Vagina (tissue), 2 donors: ENCODE measurements around the gene RAP1GDS1. TPM values are rescaled to one million over a fixed set of nuclear protein-coding genes. Genes with fewer than 3 reads are reported as not detected.

Experiments
- DNase-seq, 2 donors: peaks; one replicate each; pipeline ENCODE4 v3.0.0-alpha.2; 2017; ENCODE audit errors: extremely low spot score in 2 of 2
- H3K27ac ChIP-seq: fragments of 200-600 bp; sonication (generic); one replicate; pipeline ENCODE4 v1.5.1; 2019
- H3K27me3 ChIP-seq: fragments of 200-600 bp; sonication (generic); one replicate; pipeline ENCODE4 v1.5.1; 2019
- H3K36me3 ChIP-seq, 2 donors: fragments of 200-600 bp; sonication (generic); one replicate each; pipeline ENCODE4 v1.5.1; 2017 to 2019
- H3K4me1 ChIP-seq: fragments of 200-600 bp; sonication (generic); one replicate; pipeline ENCODE4 v1.5.1; 2019
- H3K4me3 ChIP-seq, 2 donors: fragments of 200-600 bp; sonication (generic); 1 replicate in 1 of 2; 2 replicates in 1 of 2; pipeline ENCODE4 v1.5.1; 2016 to 2019
- H3K9me3 ChIP-seq: fragments of 200-600 bp; sonication (generic); one replicate; pipeline ENCODE4 v1.5.1; 2019
- POLR2A ChIP-seq, 2 donors: fragments of 450-650 bp; IDR thresholded peaks; one replicate each; pipeline ENCODE4 v1.6.1; 2017; ENCODE audit warnings: antibody characterized with exemption in 2 of 2, mild to moderate bottlenecking in 2 of 2, moderate library complexity in 2 of 2
- POLR2AphosphoS5 ChIP-seq, 2 donors: sonication (generic); formaldehyde crosslinking; IDR thresholded peaks; one replicate each; pipeline ENCODE4 v1.9.0; 2017; ENCODE audit warnings: antibody characterized with exemption in 2 of 2, mild to moderate bottlenecking in 2 of 2, low read depth in 1 of 2; ENCODE audit not compliant: insufficient read depth in 1 of 2
- intact Hi-C: fragments of 100-400 bp; cut with DNase I; formaldehyde crosslinking; loops from one replicate; pipeline ENCODE4 v1.15.1; 2023
- total RNA-seq: library from RNA; depleted of rRNA; stranded (reverse); fragments of >200 nt; gene quantifications from one replicate; pipeline ENCODE4 v1.2.3, GENCODE V29; 2016
- TF ChIP-seq, protein P1 (sequence below), 3 experiments: fragments of 450-650 bp in 2 of 3; fragments of 200-600 bp in 1 of 3; sonication (generic) in 1 of 3; IDR thresholded peaks; one replicate each; pipeline ENCODE4 v1.5.1; 2017 to 2019; ENCODE audit warnings: antibody characterized with exemption in 3 of 3, mild to moderate bottlenecking in 2 of 3, moderate library complexity in 2 of 3

RAP1GDS1 gene
- total RNA-seq, 1 donor from 2014 or later = 16.0 TPM

DNA sequence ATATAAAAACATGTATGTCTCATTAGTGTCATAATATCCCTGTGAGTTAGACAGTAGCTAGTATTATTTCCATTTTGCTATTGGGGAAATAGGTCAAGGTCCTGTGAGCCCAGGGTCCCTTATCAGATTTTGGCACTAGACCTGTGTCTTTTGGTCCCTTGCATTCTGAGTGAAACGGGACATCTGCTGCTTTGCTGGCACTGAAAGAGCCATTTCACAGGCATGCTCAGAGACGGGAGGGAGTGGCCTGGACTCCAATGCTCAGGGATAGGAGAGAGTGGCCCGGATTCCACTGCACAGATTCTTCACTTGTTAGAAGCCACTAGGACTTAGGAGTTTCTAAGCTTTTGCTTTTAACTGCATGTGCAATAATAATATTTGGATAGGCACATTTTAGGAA is 220.0 kb downstream of the RAP1GDS1 start:
- Histone ChIP-seq H3K4me3 (no peak overlapping the region), H3K27ac (no peak overlapping the region), H3K27me3 (no peaks in the 10 kb centered on the region), H3K4me1 (peaks cover 13% of the 10 kb centered on the region), H3K36me3 (no peaks in the 10 kb centered on the region), H3K9me3 (no peaks in the 10 kb centered on the region)
- intact Hi-C loops = no loop called here
- TF ChIP-seq, protein P1, sequence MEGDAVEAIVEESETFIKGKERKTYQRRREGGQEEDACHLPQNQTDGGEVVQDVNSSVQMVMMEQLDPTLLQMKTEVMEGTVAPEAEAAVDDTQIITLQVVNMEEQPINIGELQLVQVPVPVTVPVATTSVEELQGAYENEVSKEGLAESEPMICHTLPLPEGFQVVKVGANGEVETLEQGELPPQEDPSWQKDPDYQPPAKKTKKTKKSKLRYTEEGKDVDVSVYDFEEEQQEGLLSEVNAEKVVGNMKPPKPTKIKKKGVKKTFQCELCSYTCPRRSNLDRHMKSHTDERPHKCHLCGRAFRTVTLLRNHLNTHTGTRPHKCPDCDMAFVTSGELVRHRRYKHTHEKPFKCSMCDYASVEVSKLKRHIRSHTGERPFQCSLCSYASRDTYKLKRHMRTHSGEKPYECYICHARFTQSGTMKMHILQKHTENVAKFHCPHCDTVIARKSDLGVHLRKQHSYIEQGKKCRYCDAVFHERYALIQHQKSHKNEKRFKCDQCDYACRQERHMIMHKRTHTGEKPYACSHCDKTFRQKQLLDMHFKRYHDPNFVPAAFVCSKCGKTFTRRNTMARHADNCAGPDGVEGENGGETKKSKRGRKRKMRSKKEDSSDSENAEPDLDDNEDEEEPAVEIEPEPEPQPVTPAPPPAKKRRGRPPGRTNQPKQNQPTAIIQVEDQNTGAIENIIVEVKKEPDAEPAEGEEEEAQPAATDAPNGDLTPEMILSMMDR (IDR thresholded peaks at IDR 0.05) = no peak
- TF ChIP-seq POLR2A (IDR thresholded peaks at IDR 0.05) (no peak), POLR2AphosphoS5 (IDR thresholded peaks at IDR 0.05; ENCODE audit: insufficient read depth in 1 of 2, low read depth in 1 of 2) (no peak)
- DNase-seq = no peak

DNA sequence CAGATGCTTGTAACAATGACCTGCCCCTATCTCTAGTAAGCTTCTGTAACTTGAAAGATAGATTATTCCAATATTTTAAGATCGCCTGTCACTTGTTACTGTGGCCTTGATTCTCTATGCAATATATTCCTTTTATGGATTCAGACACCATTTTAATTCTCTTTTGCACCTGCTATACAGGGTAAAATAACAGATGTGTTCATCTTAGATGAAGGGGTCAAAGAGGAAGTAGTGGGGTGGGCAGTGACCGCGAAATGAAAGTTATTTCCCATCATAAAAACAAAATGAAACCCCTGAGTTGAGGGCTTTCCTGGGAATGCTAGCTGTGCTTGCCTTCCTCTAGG is 221.3 kb downstream of the RAP1GDS1 start:
- H3K27ac ChIP-seq = no peak overlapping the region
- no peaks in the 10 kb centered on the region for H3K9me3 ChIP-seq
- H3K27me3 ChIP-seq = no peaks in the 10 kb centered on the region
- no peak overlapping the region for H3K4me3 ChIP-seq
- no peaks in the 10 kb centered on the region for H3K36me3 ChIP-seq
- peaks cover 13% of the 10 kb centered on the region for H3K4me1 ChIP-seq
- TF ChIP-seq POLR2A (IDR thresholded peaks at IDR 0.05) (no peak), POLR2AphosphoS5 (IDR thresholded peaks at IDR 0.05; ENCODE audit: insufficient read depth in 1 of 2, low read depth in 1 of 2) (no peak)
- TF ChIP-seq, protein P1 (IDR thresholded peaks at IDR 0.05) = no peak
- intact Hi-C loops = no loop called here
- no peak for DNase-seq

DNA sequence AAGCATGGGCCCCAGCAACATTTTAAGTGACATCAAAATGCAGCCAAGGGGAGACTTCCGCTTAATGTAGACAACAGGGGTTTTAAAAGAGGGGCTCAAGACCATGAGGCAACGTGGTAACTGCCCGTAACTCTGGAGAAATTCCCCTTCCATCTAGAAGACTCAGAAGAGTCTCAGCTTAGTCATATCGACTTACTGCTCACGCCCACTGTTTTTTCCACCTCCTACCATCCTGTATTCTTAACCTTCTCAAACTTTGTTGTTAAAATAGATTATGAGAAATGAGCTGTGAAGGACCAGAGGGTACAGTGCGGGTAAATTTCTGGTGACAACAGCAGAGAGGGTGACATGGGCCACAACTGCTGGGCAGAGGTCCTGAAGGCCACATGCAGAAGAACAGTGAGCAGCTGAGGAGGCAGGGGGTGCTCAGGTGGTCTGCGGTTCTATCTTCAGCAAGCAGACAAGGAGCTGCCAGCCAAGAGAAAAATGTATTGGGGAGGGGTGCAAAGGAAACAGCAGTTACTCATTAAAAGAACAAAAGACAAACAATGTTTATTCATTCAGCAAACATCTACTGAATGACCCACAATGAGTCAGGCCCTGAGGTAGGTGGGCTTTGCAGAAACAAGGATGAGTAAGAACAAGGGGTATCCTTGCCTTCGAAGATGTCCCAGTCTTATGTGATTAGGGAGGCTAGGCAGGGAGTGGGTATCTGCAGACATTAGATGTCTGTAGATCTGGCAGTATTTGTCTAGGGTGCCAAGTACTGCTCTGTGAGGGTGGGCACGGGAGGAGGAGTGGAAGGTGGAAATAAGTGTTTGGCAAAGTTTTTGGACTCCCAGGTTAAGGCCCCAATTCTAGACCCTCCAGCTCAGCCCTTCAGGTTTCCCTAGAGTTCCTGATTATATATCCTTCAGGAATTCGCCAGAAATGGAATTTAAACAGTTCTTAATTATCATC is 221.9 kb downstream of the RAP1GDS1 start:
- Histone ChIP-seq H3K9me3 (no peaks in the 10 kb centered on the region), H3K36me3 (no peaks in the 10 kb centered on the region), H3K27me3 (no peaks in the 10 kb centered on the region), H3K27ac (no peak overlapping the region), H3K4me3 (no peak overlapping the region), H3K4me1 (peaks cover 13% of the 10 kb centered on the region)
- DNase-seq = no peak
- TF ChIP-seq, protein P1 (IDR thresholded peaks at IDR 0.05) = no peak
- no peak for TF ChIP-seq POLR2AphosphoS5 (IDR thresholded peaks at IDR 0.05; ENCODE audit: insufficient read depth in 1 of 2, low read depth in 1 of 2)
- TF ChIP-seq POLR2A (IDR thresholded peaks at IDR 0.05) = no peak
- intact Hi-C loops = no loop called here

DNA sequence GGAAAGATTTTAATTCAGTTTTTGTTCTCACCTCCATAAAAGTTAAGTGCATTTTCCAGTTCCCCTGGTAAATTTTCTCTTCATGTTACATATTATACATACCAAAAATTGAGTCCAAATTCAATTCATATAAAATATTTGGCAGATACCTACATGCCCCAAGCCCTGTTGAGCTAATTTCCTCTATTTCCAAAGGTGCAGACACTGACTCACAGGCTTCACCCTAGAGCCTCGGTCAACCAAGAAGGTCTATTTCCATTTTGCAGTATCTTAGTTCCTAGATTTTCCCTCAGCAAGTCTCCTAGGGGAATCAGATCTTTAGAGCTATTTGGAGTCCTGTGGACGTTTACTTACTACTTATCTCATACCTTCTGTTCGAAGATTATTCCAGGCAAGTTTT is 222.8 kb downstream of the RAP1GDS1 start:
- H3K4me3 ChIP-seq = no peak overlapping the region
- no peaks in the 10 kb centered on the region for H3K9me3 ChIP-seq
- H3K27ac ChIP-seq = no peak overlapping the region
- intact Hi-C loops = no loop called here
- TF ChIP-seq POLR2A (IDR thresholded peaks at IDR 0.05) = no peak
- TF ChIP-seq, protein P1 (IDR thresholded peaks at IDR 0.05) = no peak
- no peak for TF ChIP-seq POLR2AphosphoS5 (IDR thresholded peaks at IDR 0.05; ENCODE audit: insufficient read depth in 1 of 2, low read depth in 1 of 2)
- no peak for DNase-seq
- H3K27me3 ChIP-seq = no peaks in the 10 kb centered on the region
- H3K4me1 ChIP-seq = peaks cover 13% of the 10 kb centered on the region
- H3K36me3 ChIP-seq = no peaks in the 10 kb centered on the region

DNA sequence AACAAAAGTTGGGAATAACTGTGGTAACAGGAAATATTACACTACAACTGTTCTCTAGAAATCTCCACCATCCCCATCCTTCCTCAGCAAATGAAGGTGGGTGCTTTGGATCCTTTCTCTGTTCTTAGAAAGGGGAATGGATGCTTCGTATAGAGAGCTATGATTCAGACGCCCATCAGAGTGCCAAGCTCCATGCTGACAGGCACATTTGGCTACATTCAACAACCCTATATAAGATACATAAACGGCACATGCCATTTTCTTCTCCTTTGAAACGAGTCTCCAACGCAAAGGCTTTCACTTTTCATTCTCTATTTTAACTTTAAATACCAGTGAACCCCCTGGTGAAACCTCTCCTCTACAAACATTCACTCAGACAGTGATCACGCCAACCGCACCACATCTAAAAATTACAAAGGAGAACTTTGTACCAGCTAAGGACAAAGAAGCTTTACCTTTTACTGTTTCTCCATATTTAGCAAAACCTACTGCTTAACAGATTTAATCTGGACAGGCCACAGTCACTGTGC is 224.7 kb downstream of the RAP1GDS1 start:
- no peaks in the 10 kb centered on the region for H3K27me3 ChIP-seq
- H3K9me3 ChIP-seq = no peaks in the 10 kb centered on the region
- TF ChIP-seq, protein P1 (IDR thresholded peaks at IDR 0.05) = no peak
- TF ChIP-seq POLR2A (IDR thresholded peaks at IDR 0.05) = no peak
- TF ChIP-seq POLR2AphosphoS5 (IDR thresholded peaks at IDR 0.05; ENCODE audit: insufficient read depth in 1 of 2, low read depth in 1 of 2) = no peak
- no peak overlapping the region for H3K27ac ChIP-seq
- peaks cover 5% of the 10 kb centered on the region for H3K4me1 ChIP-seq
- no peaks in the 10 kb centered on the region for H3K36me3 ChIP-seq
- intact Hi-C loops = no loop called here
- no peak for DNase-seq
- H3K4me3 ChIP-seq = no peak overlapping the region
